Measurements from ENCODE around the gene SMG6.

The SMG6 gene

DNA sequence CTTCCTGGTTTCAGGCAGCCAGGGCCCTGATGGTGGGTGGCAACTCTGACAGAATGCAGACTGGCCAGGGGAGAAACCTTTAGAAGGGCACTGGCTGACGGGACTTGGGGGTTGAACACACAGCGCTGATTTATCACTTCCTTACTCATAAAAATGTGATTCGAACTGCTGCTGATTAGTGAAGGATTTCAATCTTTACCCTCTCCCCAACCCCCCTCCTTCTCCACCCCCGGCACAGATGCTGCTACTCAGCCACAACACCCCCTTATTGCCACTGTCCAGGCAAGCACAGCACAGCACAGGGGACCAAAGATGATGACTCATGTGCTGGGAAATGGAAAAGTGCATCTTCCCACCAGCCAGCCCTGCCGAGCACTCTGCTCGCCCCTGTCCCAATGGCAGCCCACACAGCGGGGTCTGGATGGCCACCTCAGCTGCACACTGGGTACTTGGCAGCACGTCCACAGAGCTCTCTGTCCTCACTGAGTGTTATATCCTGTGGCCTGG lies 70.1 kb downstream of the SMG6 start:
- Histone ChIP-seq H3K36me3 (replicated peaks; ENCODE audit: low read depth, low read length) (no peaks in the 10 kb centered on the region), H3K9ac (ENCODE audit: low read length) (no peak overlapping the region), H2AFZ (ENCODE audit: low read depth, low read length) (no peak overlapping the region), H3K9me3 (ENCODE audit: insufficient read depth, low read length) (no peaks in the 10 kb centered on the region), H3K4me3 (ENCODE audit: low read length) (no peak overlapping the region), H3K27me3 (ENCODE audit: low read depth, low read length) (no peaks in the 10 kb centered on the region), H3K4me1 (ENCODE audit: low read length) (peaks cover 13% of the 10 kb centered on the region), H4K20me1 (ENCODE audit: insufficient read depth, low read length) (no peaks in the 10 kb centered on the region), H3K4me2 (ENCODE audit: low read length) (no peak overlapping the region), H3K27ac (ENCODE audit: low read length) (no peak overlapping the region), H3K79me2 (ENCODE audit: low read length) (no peaks in the 10 kb centered on the region)
- TF ChIP-seq, protein P1, sequence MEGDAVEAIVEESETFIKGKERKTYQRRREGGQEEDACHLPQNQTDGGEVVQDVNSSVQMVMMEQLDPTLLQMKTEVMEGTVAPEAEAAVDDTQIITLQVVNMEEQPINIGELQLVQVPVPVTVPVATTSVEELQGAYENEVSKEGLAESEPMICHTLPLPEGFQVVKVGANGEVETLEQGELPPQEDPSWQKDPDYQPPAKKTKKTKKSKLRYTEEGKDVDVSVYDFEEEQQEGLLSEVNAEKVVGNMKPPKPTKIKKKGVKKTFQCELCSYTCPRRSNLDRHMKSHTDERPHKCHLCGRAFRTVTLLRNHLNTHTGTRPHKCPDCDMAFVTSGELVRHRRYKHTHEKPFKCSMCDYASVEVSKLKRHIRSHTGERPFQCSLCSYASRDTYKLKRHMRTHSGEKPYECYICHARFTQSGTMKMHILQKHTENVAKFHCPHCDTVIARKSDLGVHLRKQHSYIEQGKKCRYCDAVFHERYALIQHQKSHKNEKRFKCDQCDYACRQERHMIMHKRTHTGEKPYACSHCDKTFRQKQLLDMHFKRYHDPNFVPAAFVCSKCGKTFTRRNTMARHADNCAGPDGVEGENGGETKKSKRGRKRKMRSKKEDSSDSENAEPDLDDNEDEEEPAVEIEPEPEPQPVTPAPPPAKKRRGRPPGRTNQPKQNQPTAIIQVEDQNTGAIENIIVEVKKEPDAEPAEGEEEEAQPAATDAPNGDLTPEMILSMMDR (IDR thresholded peaks at IDR 0.05; ENCODE audit: low read depth, low read length), result no peak
- TF ChIP-seq EZH2phosphoT487 (IDR thresholded peaks at IDR 0.05; ENCODE audit: low read depth), result no peak

DNA sequence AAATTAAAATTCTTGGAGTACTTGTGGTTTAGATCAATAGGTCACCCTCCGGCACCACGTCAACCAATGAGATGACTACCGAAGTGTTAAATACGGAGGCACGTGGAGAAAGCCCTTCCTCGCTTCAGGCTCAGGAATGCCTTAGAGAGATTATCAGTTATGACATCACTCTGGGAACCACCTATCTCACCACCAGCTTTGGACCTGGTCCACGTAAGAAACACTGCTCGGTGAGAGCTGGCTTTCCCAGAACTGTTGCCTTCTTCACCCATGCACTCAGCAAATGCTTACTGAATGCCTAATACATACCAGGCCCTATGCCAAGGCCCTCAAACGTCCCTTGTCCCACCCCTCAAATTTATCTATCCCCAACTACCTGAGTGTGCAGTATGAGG lies 71.3 kb downstream of the SMG6 start:
- H4K20me1 ChIP-seq (ENCODE audit: insufficient read depth, low read length), result no peaks in the 10 kb centered on the region
- H3K9me3 ChIP-seq (ENCODE audit: insufficient read depth, low read length), result no peaks in the 10 kb centered on the region
- H3K9ac ChIP-seq (ENCODE audit: low read length), result no peak overlapping the region
- no peak overlapping the region for H3K4me2 ChIP-seq (ENCODE audit: low read length)
- peaks cover 7% of the 10 kb centered on the region for H3K4me1 ChIP-seq (ENCODE audit: low read length)
- H3K4me3 ChIP-seq (ENCODE audit: low read length), result no peak overlapping the region
- H3K27me3 ChIP-seq (ENCODE audit: low read depth, low read length), result no peaks in the 10 kb centered on the region
- TF ChIP-seq EZH2phosphoT487 (IDR thresholded peaks at IDR 0.05; ENCODE audit: low read depth), result no peak
- TF ChIP-seq, protein P1 (IDR thresholded peaks at IDR 0.05; ENCODE audit: low read depth, low read length), result no peak
- H3K36me3 ChIP-seq (replicated peaks; ENCODE audit: low read depth, low read length), result no peaks in the 10 kb centered on the region
- H3K27ac ChIP-seq (ENCODE audit: low read length), result no peak overlapping the region
- no peaks in the 10 kb centered on the region for H3K79me2 ChIP-seq (ENCODE audit: low read length)
- no peak overlapping the region for H2AFZ ChIP-seq (ENCODE audit: low read depth, low read length)

DNA sequence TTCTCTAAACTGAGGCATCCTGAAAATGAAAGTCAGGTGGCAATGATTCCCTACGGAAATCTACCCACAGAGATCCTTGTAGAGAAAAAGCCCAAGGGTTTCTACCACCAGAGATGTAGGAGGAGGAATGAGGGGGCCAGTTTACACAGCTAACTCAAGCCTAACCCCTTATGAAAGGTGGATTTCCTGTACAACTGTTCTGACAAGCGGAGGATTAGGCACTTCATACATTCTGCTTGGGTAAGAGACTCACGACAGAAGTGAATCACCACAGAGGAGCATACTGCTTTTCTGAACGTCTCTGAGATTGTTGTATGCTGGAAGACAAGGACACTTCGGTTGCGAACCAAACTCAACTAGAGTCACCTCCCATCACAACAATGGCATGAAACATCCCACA lies 72.7 kb downstream of the SMG6 start:
- Histone ChIP-seq H3K9me3 (ENCODE audit: insufficient read depth, low read length) (no peaks in the 10 kb centered on the region), H3K36me3 (replicated peaks; ENCODE audit: low read depth, low read length) (no peaks in the 10 kb centered on the region), H4K20me1 (ENCODE audit: insufficient read depth, low read length) (no peaks in the 10 kb centered on the region), H2AFZ (ENCODE audit: low read depth, low read length) (no peak overlapping the region), H3K9ac (ENCODE audit: low read length) (no peak overlapping the region), H3K27me3 (ENCODE audit: low read depth, low read length) (no peaks in the 10 kb centered on the region), H3K4me2 (ENCODE audit: low read length) (no peak overlapping the region), H3K79me2 (ENCODE audit: low read length) (no peaks in the 10 kb centered on the region), H3K4me3 (ENCODE audit: low read length) (no peak overlapping the region), H3K27ac (ENCODE audit: low read length) (no peak overlapping the region), H3K4me1 (ENCODE audit: low read length) (peaks cover 4% of the 10 kb centered on the region)
- TF ChIP-seq EZH2phosphoT487 (IDR thresholded peaks at IDR 0.05; ENCODE audit: low read depth), result no peak
- TF ChIP-seq, protein P1 (IDR thresholded peaks at IDR 0.05; ENCODE audit: low read depth, low read length), result no peak

DNA sequence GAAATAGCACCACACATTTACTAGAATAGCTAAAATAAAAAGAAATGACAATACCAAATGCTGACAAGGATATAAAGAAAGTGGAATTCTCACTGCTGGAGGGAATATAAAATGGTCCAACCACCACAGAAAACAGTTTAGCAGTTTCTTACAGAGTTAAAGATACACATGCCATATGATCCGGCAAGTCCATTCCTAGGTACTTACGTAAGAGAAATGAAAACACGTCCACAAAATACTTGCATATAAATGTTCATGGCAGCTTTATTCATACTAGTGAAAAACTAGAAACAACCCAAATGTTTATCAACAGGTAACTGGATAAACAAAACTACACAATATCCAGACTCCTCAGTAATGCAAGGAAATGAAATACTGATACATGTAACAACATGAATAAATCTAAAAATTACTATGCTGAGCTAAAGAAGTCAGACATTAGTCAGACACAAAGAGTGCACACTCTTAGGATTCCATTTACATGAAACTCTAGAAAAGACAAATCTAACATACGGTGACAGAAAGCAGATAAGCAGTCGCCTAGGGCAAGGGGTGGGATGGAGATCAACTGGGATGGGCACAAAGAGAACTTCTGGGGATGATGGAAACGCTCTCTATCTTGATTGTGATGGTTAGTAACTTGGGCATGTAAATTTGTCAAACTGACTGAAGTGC lies 76.4 kb downstream of the SMG6 start:
- Histone ChIP-seq H3K36me3 (replicated peaks; ENCODE audit: low read depth, low read length) (no peaks in the 10 kb centered on the region), H2AFZ (ENCODE audit: low read depth, low read length) (no peak overlapping the region), H3K4me2 (ENCODE audit: low read length) (no peak overlapping the region), H3K4me1 (ENCODE audit: low read length) (peaks cover 15% of the 10 kb centered on the region), H3K4me3 (ENCODE audit: low read length) (no peak overlapping the region), H3K27ac (ENCODE audit: low read length) (no peak overlapping the region), H3K9me3 (ENCODE audit: insufficient read depth, low read length) (no peaks in the 10 kb centered on the region), H3K9ac (ENCODE audit: low read length) (no peak overlapping the region), H3K79me2 (ENCODE audit: low read length) (no peaks in the 10 kb centered on the region), H4K20me1 (ENCODE audit: insufficient read depth, low read length) (no peaks in the 10 kb centered on the region), H3K27me3 (ENCODE audit: low read depth, low read length) (no peaks in the 10 kb centered on the region)
- TF ChIP-seq EZH2phosphoT487 (IDR thresholded peaks at IDR 0.05; ENCODE audit: low read depth), result no peak
- TF ChIP-seq, protein P1 (IDR thresholded peaks at IDR 0.05; ENCODE audit: low read depth, low read length), result no peak
